Esophagus muscularis mucosa (tissue), 4 donors: ENCODE results near the gene ABLIM3. TPM values are rescaled to one million over a fixed set of nuclear protein-coding genes. Genes with fewer than 3 reads are reported as not detected.

Source experiments
- DNase-seq: peaks from one replicate; pipeline ENCODE4 v3.0.0-alpha.2; 2017; ENCODE audit errors: extremely low spot score
- H3K27ac ChIP-seq, 4 donors: fragments of 200-600 bp; sonication (generic); replicated peaks in 1 of 4; 1 replicate in 3 of 4; 2 replicates in 1 of 4; pipeline ENCODE4 v1.5.1; 2016 to 2019; ENCODE audit warnings: mild to moderate bottlenecking in 1 of 4
- H3K27me3 ChIP-seq, 4 donors: fragments of 200-600 bp; sonication (generic); one replicate each; pipeline versions ENCODE4 v1.5.1 to v1.6.0; 2016 to 2019
- H3K36me3 ChIP-seq, 4 donors: fragments of 200-600 bp; sonication (generic); one replicate each; pipeline ENCODE4 v1.5.1; 2016 to 2019
- H3K4me1 ChIP-seq, 4 donors: fragments of 200-600 bp; sonication (generic); one replicate each; pipeline ENCODE4 v1.5.1; 2016 to 2019
- H3K4me3 ChIP-seq, 4 donors: fragments of 200-600 bp; sonication (generic); 1 replicate in 2 of 4; 2 replicates in 2 of 4; pipeline ENCODE4 v1.5.1; 2016 to 2019; ENCODE audit warnings: mild to moderate bottlenecking in 4 of 4, moderate library complexity in 1 of 4
- H3K9me3 ChIP-seq, 4 donors: fragments of 200-600 bp; sonication (generic); 1 replicate in 3 of 4; 2 replicates in 1 of 4; pipeline ENCODE4 v1.5.1; 2016 to 2019
- EP300 ChIP-seq: sonication (generic); formaldehyde crosslinking; IDR thresholded peaks from one replicate; pipeline ENCODE4 v1.6.1; 2017; ENCODE audit warnings: antibody characterized with exemption
- POLR2A ChIP-seq: fragments of 450-650 bp; IDR thresholded peaks from one replicate; pipeline ENCODE4 v1.6.1; 2017; ENCODE audit warnings: antibody characterized with exemption, moderate library complexity, mild to moderate bottlenecking, low read depth
- POLR2AphosphoS5 ChIP-seq, 2 donors: sonication (generic); formaldehyde crosslinking; IDR thresholded peaks; one replicate each; pipeline ENCODE4 v1.6.1; 2017; ENCODE audit warnings: antibody characterized with exemption in 2 of 2
- WGBS: methylation state at CpG from one replicate; pipeline ENCODE4 v1.1.5; 2018; 5-methylcytosine and 5-hydroxymethylcytosine counted together
- intact Hi-C: fragments of 100-400 bp; cut with DNase I; formaldehyde crosslinking; loops from one replicate; pipeline ENCODE4 v1.15.1; 2023
- total RNA-seq, 4 donors: library from RNA; depleted of rRNA; stranded (reverse); fragments of >200 nt; gene quantifications; one replicate each; pipeline versions ENCODE4 v1.1.0 to v1.2.1, GENCODE V29; 2016
- TF ChIP-seq, protein P1 (sequence below), 3 experiments: fragments of 200-600 bp in 2 of 3; fragments of 450-650 bp in 1 of 3; sonication (generic) in 2 of 3; IDR thresholded peaks; one replicate each; pipeline ENCODE4 v1.5.1; 2017 to 2019; ENCODE audit warnings: antibody characterized with exemption in 3 of 3, mild to moderate bottlenecking in 2 of 3, moderate library complexity in 1 of 3

The ABLIM3 gene
- total RNA-seq, 4 donors from 2014 or later = 40.9 to 64.5 (median 45.8) TPM

DNA sequence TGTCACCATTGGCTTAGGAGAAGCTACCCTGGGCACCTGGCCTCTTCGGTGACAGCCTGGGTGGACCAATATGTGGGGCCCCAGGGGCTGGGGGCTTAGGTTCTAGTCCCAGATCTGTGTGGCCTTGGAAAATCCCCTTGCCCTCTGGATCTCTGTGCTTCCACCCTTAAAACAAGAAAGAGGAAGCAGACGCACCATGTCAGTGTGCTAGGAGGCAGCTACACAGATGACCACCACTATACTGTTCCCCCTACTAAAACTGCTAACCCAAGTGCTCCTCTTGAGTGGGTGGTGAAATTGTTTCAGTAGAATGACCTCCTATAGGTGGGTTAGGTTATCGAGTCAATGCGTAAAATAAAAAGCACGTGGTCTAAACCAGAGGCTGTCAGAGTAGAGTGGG is 161.3 kb downstream of the ABLIM3 start:
- intact Hi-C loops = no loop called here
- peaks cover 7 to 29% (median 16%) of the 10 kb centered on the region in 4 donors for H3K4me1 ChIP-seq

DNA sequence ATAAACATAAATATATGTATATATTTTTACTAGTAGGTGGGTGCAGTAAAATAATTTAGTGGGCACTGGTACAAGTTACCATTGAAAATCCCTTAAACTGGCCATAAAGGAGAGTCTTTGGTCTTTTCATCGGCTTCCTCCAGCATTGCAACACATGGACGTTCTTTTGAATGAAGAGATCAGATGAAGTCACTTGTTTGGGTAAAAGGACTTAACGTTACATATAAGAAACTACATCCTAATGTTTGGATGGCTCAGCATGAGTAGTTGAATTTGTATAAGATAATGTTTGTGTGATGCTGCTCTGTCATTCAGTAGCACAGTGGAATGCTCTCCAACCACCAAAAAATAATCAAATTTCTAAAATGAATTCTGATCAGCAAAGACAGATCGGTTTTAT is 161.9 kb downstream of the ABLIM3 start:
- Histone ChIP-seq H3K36me3 (peaks cover 0 to 80% (median 32%) of the 10 kb centered on the region in 4 donors), H3K27ac (no peak overlapping the region)
- TF ChIP-seq EP300 = no peak
- no peak for TF ChIP-seq POLR2AphosphoS5 (IDR thresholded peaks at IDR 0.05)
- TF ChIP-seq POLR2A = no peak
- TF ChIP-seq, protein P1, sequence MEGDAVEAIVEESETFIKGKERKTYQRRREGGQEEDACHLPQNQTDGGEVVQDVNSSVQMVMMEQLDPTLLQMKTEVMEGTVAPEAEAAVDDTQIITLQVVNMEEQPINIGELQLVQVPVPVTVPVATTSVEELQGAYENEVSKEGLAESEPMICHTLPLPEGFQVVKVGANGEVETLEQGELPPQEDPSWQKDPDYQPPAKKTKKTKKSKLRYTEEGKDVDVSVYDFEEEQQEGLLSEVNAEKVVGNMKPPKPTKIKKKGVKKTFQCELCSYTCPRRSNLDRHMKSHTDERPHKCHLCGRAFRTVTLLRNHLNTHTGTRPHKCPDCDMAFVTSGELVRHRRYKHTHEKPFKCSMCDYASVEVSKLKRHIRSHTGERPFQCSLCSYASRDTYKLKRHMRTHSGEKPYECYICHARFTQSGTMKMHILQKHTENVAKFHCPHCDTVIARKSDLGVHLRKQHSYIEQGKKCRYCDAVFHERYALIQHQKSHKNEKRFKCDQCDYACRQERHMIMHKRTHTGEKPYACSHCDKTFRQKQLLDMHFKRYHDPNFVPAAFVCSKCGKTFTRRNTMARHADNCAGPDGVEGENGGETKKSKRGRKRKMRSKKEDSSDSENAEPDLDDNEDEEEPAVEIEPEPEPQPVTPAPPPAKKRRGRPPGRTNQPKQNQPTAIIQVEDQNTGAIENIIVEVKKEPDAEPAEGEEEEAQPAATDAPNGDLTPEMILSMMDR (IDR thresholded peaks at IDR 0.05) = no peak

More for the DNA sequence above, 161.3 kb downstream of the ABLIM3 start:
- no peak for DNase-seq
- 83% methylated on average over 5 of the region's 5 CpGs for WGBS
- no peaks in the 10 kb centered on the region for H3K27me3 ChIP-seq
- H3K36me3 ChIP-seq = peaks cover 0 to 75% (median 32%) of the 10 kb centered on the region in 4 donors
- TF ChIP-seq POLR2AphosphoS5 (IDR thresholded peaks at IDR 0.05) (no peak), EP300 (no peak), POLR2A (no peak)
- TF ChIP-seq, protein P1 (IDR thresholded peaks at IDR 0.05) = no peak
- H3K27ac ChIP-seq = no peak overlapping the region
- H3K9me3 ChIP-seq = no peaks in the 10 kb centered on the region
- H3K4me3 ChIP-seq = no peak overlapping the region

DNA sequence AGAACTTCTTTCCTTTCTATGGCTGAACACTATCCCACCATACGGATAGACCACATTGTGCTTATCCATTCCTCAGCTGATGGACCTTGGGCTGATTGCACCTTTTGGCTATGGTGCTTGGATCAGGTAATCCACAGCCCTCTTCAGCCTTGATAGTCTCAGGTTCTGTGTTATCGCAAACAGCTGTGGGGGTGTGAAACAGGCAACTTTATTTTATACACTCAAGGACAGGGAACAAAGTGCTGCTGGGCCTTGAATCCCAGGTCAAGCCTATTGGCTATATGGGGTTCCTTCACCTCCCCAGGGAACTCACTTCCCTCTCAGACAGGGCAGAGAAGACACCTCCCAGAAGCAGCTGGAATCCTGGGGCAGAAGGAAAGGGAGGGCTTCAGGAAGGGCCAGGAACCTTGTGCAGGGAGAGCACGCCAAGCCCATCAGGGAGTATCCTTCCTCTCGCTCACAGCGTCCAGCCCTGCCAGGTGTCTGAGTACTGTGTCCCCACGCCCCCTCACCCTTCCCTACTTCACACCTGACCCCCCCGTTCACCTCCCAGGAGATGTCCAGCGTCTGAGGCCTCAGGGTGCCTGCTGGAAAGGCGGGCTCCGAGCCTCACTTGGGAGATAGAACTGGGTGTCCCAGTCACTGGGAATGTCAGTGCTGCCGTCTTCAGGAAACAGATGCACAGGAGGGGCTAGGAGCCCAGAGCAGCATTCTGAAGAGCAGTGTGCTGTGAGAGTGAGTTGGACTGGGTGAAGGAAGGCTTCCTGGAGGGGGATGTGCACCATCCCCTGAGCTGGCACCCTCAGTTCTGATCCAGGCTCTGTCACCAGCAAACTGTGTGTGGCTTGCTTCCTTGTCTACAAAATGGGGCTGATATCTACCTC is 163.1 kb downstream of the ABLIM3 start:
- 76% methylated on average over 9 of the region's 11 CpGs for WGBS
- H3K27ac ChIP-seq = no peak overlapping the region

More for the DNA sequence above, 161.9 kb downstream of the ABLIM3 start:
- intact Hi-C loops = no loop called here
- no peak overlapping the region for H3K4me3 ChIP-seq
- H3K27me3 ChIP-seq = no peaks in the 10 kb centered on the region
- H3K9me3 ChIP-seq = no peaks in the 10 kb centered on the region
- WGBS = 80% methylated on average over 4 of the region's 4 CpGs
- peaks cover 7 to 24% (median 13%) of the 10 kb centered on the region in 4 donors for H3K4me1 ChIP-seq
- DNase-seq = no peak

DNA sequence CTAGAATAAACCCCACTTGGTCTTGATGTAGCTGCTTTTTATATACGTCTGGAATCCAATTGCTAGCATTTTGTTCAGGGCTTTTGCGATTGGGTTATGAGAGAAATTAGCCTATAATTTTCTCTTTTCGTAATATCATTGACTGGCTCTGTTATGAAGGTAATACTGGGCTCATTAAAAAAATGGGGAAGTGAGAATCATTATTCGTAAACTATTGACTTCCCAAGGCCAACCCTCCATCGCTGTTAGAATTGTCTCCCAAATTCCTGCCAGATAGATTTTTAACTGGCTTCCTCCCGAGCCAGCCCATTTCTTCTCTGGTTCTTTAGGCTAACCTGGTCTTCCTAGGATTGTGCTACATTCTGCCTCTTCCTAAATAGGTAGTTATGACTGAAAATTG is 168.1 kb downstream of the ABLIM3 start:
- no peaks in the 10 kb centered on the region for H3K9me3 ChIP-seq
- WGBS = 85% methylated on average over 6 of the region's 6 CpGs
- peaks cover 0 to 91% (median 28%) of the 10 kb centered on the region in 4 donors for H3K36me3 ChIP-seq
- intact Hi-C loops = no loop called here
- H3K27ac ChIP-seq = no peak overlapping the region
- no peaks in the 10 kb centered on the region for H3K27me3 ChIP-seq
- TF ChIP-seq, protein P1 (IDR thresholded peaks at IDR 0.05) = no peak
- TF ChIP-seq POLR2AphosphoS5 (IDR thresholded peaks at IDR 0.05) (no peak), EP300 (no peak), POLR2A (no peak)
- DNase-seq = no peak
- peaks cover 0 to 6% (median 4%) of the 10 kb centered on the region in 4 donors for H3K4me1 ChIP-seq
- H3K4me3 ChIP-seq = no peak overlapping the region

More for the DNA sequence above, 163.1 kb downstream of the ABLIM3 start:
- Histone ChIP-seq H3K36me3 (peaks cover 0 to 86% (median 31%) of the 10 kb centered on the region in 4 donors), H3K9me3 (no peaks in the 10 kb centered on the region), H3K4me1 (peaks cover 0 to 12% (median 4%) of the 10 kb centered on the region in 4 donors), H3K4me3 (no peak overlapping the region), H3K27me3 (no peaks in the 10 kb centered on the region)
- intact Hi-C loops = no loop called here
- TF ChIP-seq POLR2A (no peak), POLR2AphosphoS5 (IDR thresholded peaks at IDR 0.05) (no peak), EP300 (no peak)
- TF ChIP-seq, protein P1 (IDR thresholded peaks at IDR 0.05) = no peak
- DNase-seq = no peak

Other genes starting within 250 kb of the ABLIM3 start
- gene SH3TC2, start 78.4 kb upstream of the ABLIM3 start, total RNA-seq = 1 to 10 TPM in 3 of 4 donors, under 1 TPM in 1; 0.84 to 2.4 (median 1.7) TPM
- 10 to 100 TPM in 3 of 4 donors, 1 to 10 TPM in 1; 10.0 to 23.8 (median 16.6) TPM for gene AFAP1L1, start 130.4 kb downstream of the ABLIM3 start, total RNA-seq
- 10 to 100 TPM in 1 of 4 donors, 1 to 10 TPM in 3; 7.8 to 14.9 (median 8.7) TPM for gene GRPEL2, start 204.0 kb downstream of the ABLIM3 start, total RNA-seq
- 1 to 10 TPM; 4.0 to 5.8 (median 4.7) TPM for gene PCYOX1L, start 216.6 kb downstream of the ABLIM3 start, total RNA-seq
- 10 to 100 TPM in 2 of 4 donors, 1 to 10 TPM in 2; 2.5 to 20.3 (median 8.0) TPM for gene IL17B, start 237.8 kb downstream of the ABLIM3 start, total RNA-seq